Left lung (tissue), 10 donors: ENCODE results near the gene ECPAS. TPM values are rescaled to one million over a fixed set of nuclear protein-coding genes. Genes with fewer than 3 reads are reported as not detected.
"Not testable (repeated sequence)": the region's sequence is repeated elsewhere in the genome, so short reads cannot be mapped to it uniquely, and the experiment has no call there.

Source experiments
- ATAC-seq: fragments of 200-7000 bp; cut with Tn5 transposase; one replicate; pipeline ENCODE4 v1.9.1; 2020; ENCODE audit warnings: moderate library complexity
- DNase-seq, 4 donors: peaks; one replicate each; pipeline ENCODE4 v3.0.0-alpha.2; 2013 to 2020
- H3K27ac ChIP-seq, 2 donors: fragments of 200-600 bp; sonication (generic) in 1 of 2; one replicate each; pipeline versions ENCODE4 v1.5.0 to v1.8.0; 2020 to 2021
- H3K27me3 ChIP-seq, 2 donors: fragments of 200-600 bp; sonication (generic) in 1 of 2; one replicate each; pipeline versions ENCODE4 v1.5.0 to v1.8.0; 2020 to 2021
- H3K36me3 ChIP-seq, 2 donors: fragments of 200-600 bp; sonication (generic) in 1 of 2; one replicate each; pipeline versions ENCODE4 v1.5.0 to v1.8.0; 2020 to 2021
- H3K4me1 ChIP-seq, 2 donors: fragments of 200-600 bp; one replicate each; pipeline ENCODE4 v1.8.0; 2021
- H3K4me3 ChIP-seq, 2 donors: fragments of 200-600 bp; sonication (generic) in 1 of 2; one replicate each; pipeline versions ENCODE4 v1.5.0 to v1.8.0; 2020 to 2021; ENCODE audit warnings: mild to moderate bottlenecking in 1 of 2
- H3K9me3 ChIP-seq, 2 donors: fragments of 200-600 bp; sonication (generic) in 1 of 2; one replicate each; pipeline versions ENCODE4 v1.5.0 to v1.8.0; 2020 to 2021
- CTCF ChIP-seq, 2 donors: fragments of 200-600 bp; sonication (generic) in 1 of 2; IDR thresholded peaks; one replicate each; pipeline versions ENCODE4 v1.5.0 to v1.8.0; 2021; ENCODE audit warnings: antibody characterized with exemption in 2 of 2
- intact Hi-C, 2 donors: fragments of 100-400 bp; cut with DNase I; formaldehyde crosslinking; loops; one replicate each; pipeline versions ENCODE4 v1.11.2 to v1.14.2; 2022
- polyA plus RNA-seq, 6 donors: library from polyadenylated mRNA; unstranded; fragments of 120-200 nt; gene quantifications; one replicate each; pipeline ENCODE4 v1.2.1, GENCODE V29; 2013; ENCODE audit not compliant: insufficient read length in 6 of 6
- total RNA-seq, 2 donors: library from RNA; stranded (reverse); fragmentation: NEBNext Ultra II Directional; extraction: Animal tissue kit (Norgen Biotek cat#: 25700); gene quantifications; one replicate each; pipeline ENCODE4 v1.2.1, GENCODE V29; 2021
- donor health status: DM: no; HTN: yes; CAD: no.
- donor health status: DM: no; HTN: no; CAD: no.

ECPAS gene
- total and polyA plus RNA-seq, 8 donors: 77.4 to 102 (median 87.8) TPM

- DNase-seq: no peak
- no peaks in the 10 kb centered on the region for H3K36me3 ChIP-seq
- no peaks in the 10 kb centered on the region for H3K27me3 ChIP-seq
- ATAC-seq: no peak
- H3K9me3 ChIP-seq: peaks cover 0 to 6% of the 10 kb centered on the region in 2 donors
- intact Hi-C loops: no loop called here
- H3K4me1 ChIP-seq: no peaks in the 10 kb centered on the region
- H3K4me3 ChIP-seq: no peak overlapping the region
- no peak for TF ChIP-seq CTCF (IDR thresholded peaks at IDR 0.05)
- no peak overlapping the region for H3K27ac ChIP-seq
These were observed 30.8 kb upstream of the ECPAS start for GRCh38 chr9:111514967-111515366.

- ATAC-seq, intact Hi-C loops, H3K36me3 ChIP-seq, H3K27me3 ChIP-seq, DNase-seq, H3K27ac ChIP-seq, H3K4me3 ChIP-seq, H3K9me3 ChIP-seq, H3K4me1 ChIP-seq: not testable (repeated sequence)
These were observed 27.4 kb upstream of the ECPAS start for GRCh38 chr9:111511581-111511980.

GRCh38 chr9:111502506-111502905 lies 18.3 kb upstream of the ECPAS start:
- ATAC-seq (no peak), DNase-seq (no peak)
- no peak for TF ChIP-seq CTCF (IDR thresholded peaks at IDR 0.05)
- no peaks in the 10 kb centered on the region for H3K36me3 ChIP-seq
- H3K4me3 ChIP-seq: no peak overlapping the region
- intact Hi-C loops: no loop called here
- H3K27ac ChIP-seq: no peak overlapping the region
- H3K9me3 ChIP-seq: no peaks in the 10 kb centered on the region
- H3K4me1 ChIP-seq: no peaks in the 10 kb centered on the region
- no peaks in the 10 kb centered on the region for H3K27me3 ChIP-seq

GRCh38 chr9:111501648-111502047 lies 17.5 kb upstream of the ECPAS start:
- Histone ChIP-seq H3K27me3 (no peaks in the 10 kb centered on the region), H3K9me3 (no peaks in the 10 kb centered on the region), H3K4me3 (no peak overlapping the region), H3K27ac (no peak overlapping the region), H3K36me3 (no peaks in the 10 kb centered on the region), H3K4me1 (no peaks in the 10 kb centered on the region)
- no peak for TF ChIP-seq CTCF (IDR thresholded peaks at IDR 0.05)
- DNase-seq: no peak
- intact Hi-C loops: no loop called here
- ATAC-seq: no peak

- H3K27me3 ChIP-seq: no peaks in the 10 kb centered on the region
- ATAC-seq (no peak), DNase-seq (no peak)
- H3K4me3 ChIP-seq: no peak overlapping the region
- TF ChIP-seq CTCF (IDR thresholded peaks at IDR 0.05): no peak
- H3K36me3 ChIP-seq: no peaks in the 10 kb centered on the region
- no peak overlapping the region for H3K27ac ChIP-seq
- no peaks in the 10 kb centered on the region for H3K9me3 ChIP-seq
- H3K4me1 ChIP-seq: no peaks in the 10 kb centered on the region
- intact Hi-C loops: no loop called here
These were observed 16.9 kb upstream of the ECPAS start for GRCh38 chr9:111501005-111501562.

GRCh38 chr9:111497196-111497595 lies 13.0 kb upstream of the ECPAS start:
- H3K27me3 ChIP-seq, DNase-seq, H3K4me3 ChIP-seq, H3K9me3 ChIP-seq, H3K36me3 ChIP-seq, intact Hi-C loops, H3K27ac ChIP-seq, H3K4me1 ChIP-seq, ATAC-seq: not testable (repeated sequence)
